ENCODE results near the gene NUDT1.
A peak's percentile ranks its signal among the peaks of the same experiment; 100 is the strongest.

Gene NUDT1

GRCh38 chr7:2231992-2232765 is 9.8 kb upstream of the NUDT1 start:
- peak in 2 of 3 donors; percentile 9 to 11 for DNase-seq
- peak overlapping the region; percentile 85 for H3K4me3 ChIP-seq (ENCODE audit: insufficient read depth, low read depth, low read length, poor library complexity, severe bottlenecking)
- no peaks in the 10 kb centered on the region for H3K27me3 ChIP-seq (replicated peaks; ENCODE audit: control insufficient read depth, insufficient read depth, low read length, poor library complexity, severe bottlenecking)
- H3K4me1 ChIP-seq (ENCODE audit: control insufficient read depth, insufficient read depth, low read length, poor library complexity, severe bottlenecking), result peaks cover 6% of the 10 kb centered on the region
- no peaks in the 10 kb centered on the region for H3K9me3 ChIP-seq (ENCODE audit: control insufficient read depth, low read length)
- H3K36me3 ChIP-seq (ENCODE audit: control insufficient read depth, insufficient read depth, low read length), result peaks cover 13% of the 10 kb centered on the region
- peak overlapping the region; percentile 64 for H3K27ac ChIP-seq (ENCODE audit: insufficient read depth, low read length, poor library complexity, severe bottlenecking)

- no peaks in the 10 kb centered on the region for H3K27me3 ChIP-seq (replicated peaks; ENCODE audit: control insufficient read depth, insufficient read depth, low read length, poor library complexity, severe bottlenecking)
- peak; percentile 74 to 84 (median 79) for DNase-seq
- peak within 1 kb of the TSS; percentile 64 for H3K27ac ChIP-seq (ENCODE audit: insufficient read depth, low read length, poor library complexity, severe bottlenecking)
- peak within 1 kb of the TSS; percentile 85 for H3K4me3 ChIP-seq (ENCODE audit: insufficient read depth, low read depth, low read length, poor library complexity, severe bottlenecking)
- H3K9me3 ChIP-seq (ENCODE audit: control insufficient read depth, low read length), result no peaks in the 10 kb centered on the region
- peaks cover 9% of the 10 kb centered on the region for H3K36me3 ChIP-seq (ENCODE audit: control insufficient read depth, insufficient read depth, low read length)
- H3K4me1 ChIP-seq (ENCODE audit: control insufficient read depth, insufficient read depth, low read length, poor library complexity, severe bottlenecking), result peaks cover 6% of the 10 kb centered on the region
Measured at GRCh38 chr7:2232766-2233520, 9.1 kb upstream of the NUDT1 start, which contains the start of gene MAD1L1. Gene MAD1L1 (minus strand): TSS chr7:2232945. CDS start chr7:2230133, 2,812 bp downstream.

DNA sequence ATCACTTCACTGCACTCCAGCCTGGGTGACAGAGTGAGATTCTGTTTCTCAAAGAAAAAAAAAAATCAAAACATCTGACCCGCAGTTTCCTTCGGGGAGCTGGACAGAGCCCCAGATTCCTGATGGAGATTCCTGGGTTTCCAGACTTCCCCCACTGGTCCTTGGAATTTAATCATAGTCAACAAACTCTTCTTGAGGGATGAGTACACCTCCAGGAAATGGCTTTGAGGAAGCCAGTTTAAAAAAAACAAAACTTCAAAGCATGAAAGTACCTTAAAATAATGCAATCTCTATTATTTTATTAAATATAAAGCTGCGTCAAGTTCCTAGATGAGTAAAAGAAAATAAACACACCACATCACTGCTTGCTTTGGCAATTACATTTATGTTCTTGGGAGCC is 8.1 kb upstream of the NUDT1 start:
- no peaks in the 10 kb centered on the region for H3K9me3 ChIP-seq (ENCODE audit: control insufficient read depth, low read length)
- H3K27ac ChIP-seq (ENCODE audit: insufficient read depth, low read length, poor library complexity, severe bottlenecking), result no peak overlapping the region
- DNase-seq, result no peak
- H3K4me1 ChIP-seq (ENCODE audit: control insufficient read depth, insufficient read depth, low read length, poor library complexity, severe bottlenecking), result peaks cover 6% of the 10 kb centered on the region
- no peaks in the 10 kb centered on the region for H3K27me3 ChIP-seq (replicated peaks; ENCODE audit: control insufficient read depth, insufficient read depth, low read length, poor library complexity, severe bottlenecking)
- no peak overlapping the region for H3K4me3 ChIP-seq (ENCODE audit: insufficient read depth, low read depth, low read length, poor library complexity, severe bottlenecking)
- H3K36me3 ChIP-seq (ENCODE audit: control insufficient read depth, insufficient read depth, low read length), result peaks cover 15% of the 10 kb centered on the region

GRCh38 chr7:2237109-2237602 is 4.9 kb upstream of the NUDT1 start:
- no peaks in the 10 kb centered on the region for H3K4me1 ChIP-seq (ENCODE audit: control insufficient read depth, insufficient read depth, low read length, poor library complexity, severe bottlenecking)
- H3K4me3 ChIP-seq (ENCODE audit: insufficient read depth, low read depth, low read length, poor library complexity, severe bottlenecking), result no peak overlapping the region
- no peaks in the 10 kb centered on the region for H3K27me3 ChIP-seq (replicated peaks; ENCODE audit: control insufficient read depth, insufficient read depth, low read length, poor library complexity, severe bottlenecking)
- no peaks in the 10 kb centered on the region for H3K9me3 ChIP-seq (ENCODE audit: control insufficient read depth, low read length)
- DNase-seq, result no peak
- H3K36me3 ChIP-seq (ENCODE audit: control insufficient read depth, insufficient read depth, low read length), result peaks cover 15% of the 10 kb centered on the region
- no peak overlapping the region for H3K27ac ChIP-seq (ENCODE audit: insufficient read depth, low read length, poor library complexity, severe bottlenecking)

DNA sequence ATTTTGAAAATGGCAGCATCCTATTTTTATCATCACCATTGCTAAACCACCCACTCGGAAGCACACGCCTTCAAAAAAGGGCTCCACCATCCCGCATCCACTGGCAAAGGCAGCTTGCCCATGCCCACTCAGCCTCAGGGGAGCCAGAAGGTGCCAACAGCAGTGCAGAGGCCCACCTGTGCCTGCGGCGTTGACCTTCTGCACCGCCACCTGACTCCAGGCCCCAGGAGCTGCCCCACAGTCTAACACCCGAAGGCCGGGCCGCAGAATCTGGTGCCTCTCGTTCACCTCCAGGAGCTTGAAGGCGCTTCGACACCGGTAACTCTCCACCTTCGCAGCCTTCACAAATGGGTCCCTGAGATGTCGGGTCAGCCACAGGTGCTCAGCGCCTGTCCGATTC is 2.8 kb upstream of the NUDT1 start:
- Histone ChIP-seq H3K27ac (ENCODE audit: insufficient read depth, low read length, poor library complexity, severe bottlenecking) (no peak overlapping the region), H3K27me3 (replicated peaks; ENCODE audit: control insufficient read depth, insufficient read depth, low read length, poor library complexity, severe bottlenecking) (no peaks in the 10 kb centered on the region), H3K9me3 (ENCODE audit: control insufficient read depth, low read length) (no peaks in the 10 kb centered on the region), H3K4me1 (ENCODE audit: control insufficient read depth, insufficient read depth, low read length, poor library complexity, severe bottlenecking) (peaks cover 3% of the 10 kb centered on the region), H3K4me3 (ENCODE audit: insufficient read depth, low read depth, low read length, poor library complexity, severe bottlenecking) (no peak overlapping the region), H3K36me3 (ENCODE audit: control insufficient read depth, insufficient read depth, low read length) (peaks cover 15% of the 10 kb centered on the region)
- no peak for DNase-seq

- H3K4me1 ChIP-seq (ENCODE audit: control insufficient read depth, insufficient read depth, low read length, poor library complexity, severe bottlenecking), result peaks cover 3% of the 10 kb centered on the region
- H3K4me3 ChIP-seq (ENCODE audit: insufficient read depth, low read depth, low read length, poor library complexity, severe bottlenecking), result peak overlapping the region; percentile 93
- no peak for DNase-seq
- peak overlapping the region; percentile 67 for H3K27ac ChIP-seq (ENCODE audit: insufficient read depth, low read length, poor library complexity, severe bottlenecking)
- peaks cover 7% of the 10 kb centered on the region for H3K36me3 ChIP-seq (ENCODE audit: control insufficient read depth, insufficient read depth, low read length)
- no peaks in the 10 kb centered on the region for H3K9me3 ChIP-seq (ENCODE audit: control insufficient read depth, low read length)
- no peaks in the 10 kb centered on the region for H3K27me3 ChIP-seq (replicated peaks; ENCODE audit: control insufficient read depth, insufficient read depth, low read length, poor library complexity, severe bottlenecking)
Measured at GRCh38 chr7:2242541-2243429, 759 bp downstream of the NUDT1 start.

GRCh38 chr7:2243458-2243857 is 1.4 kb downstream of the NUDT1 start:
- Histone ChIP-seq H3K27me3 (replicated peaks; ENCODE audit: control insufficient read depth, insufficient read depth, low read length, poor library complexity, severe bottlenecking) (no peaks in the 10 kb centered on the region), H3K36me3 (ENCODE audit: control insufficient read depth, insufficient read depth, low read length) (peaks cover under 1% of the 10 kb centered on the region), H3K9me3 (ENCODE audit: control insufficient read depth, low read length) (no peaks in the 10 kb centered on the region), H3K4me1 (ENCODE audit: control insufficient read depth, insufficient read depth, low read length, poor library complexity, severe bottlenecking) (peaks cover 3% of the 10 kb centered on the region), H3K27ac (ENCODE audit: insufficient read depth, low read length, poor library complexity, severe bottlenecking) (no peak overlapping the region), H3K4me3 (ENCODE audit: insufficient read depth, low read depth, low read length, poor library complexity, severe bottlenecking) (no peak overlapping the region)
- no peak for DNase-seq

- Histone ChIP-seq H3K9me3 (ENCODE audit: control insufficient read depth, low read length) (no peaks in the 10 kb centered on the region), H3K27me3 (replicated peaks; ENCODE audit: control insufficient read depth, insufficient read depth, low read length, poor library complexity, severe bottlenecking) (no peaks in the 10 kb centered on the region), H3K4me3 (ENCODE audit: insufficient read depth, low read depth, low read length, poor library complexity, severe bottlenecking) (no peak overlapping the region), H3K36me3 (ENCODE audit: control insufficient read depth, insufficient read depth, low read length) (no peaks in the 10 kb centered on the region), H3K4me1 (ENCODE audit: control insufficient read depth, insufficient read depth, low read length, poor library complexity, severe bottlenecking) (peaks cover 12% of the 10 kb centered on the region), H3K27ac (ENCODE audit: insufficient read depth, low read length, poor library complexity, severe bottlenecking) (no peak overlapping the region)
- DNase-seq, result no peak
Measured at GRCh38 chr7:2244404-2244995, 2.5 kb downstream of the NUDT1 start.

DNA sequence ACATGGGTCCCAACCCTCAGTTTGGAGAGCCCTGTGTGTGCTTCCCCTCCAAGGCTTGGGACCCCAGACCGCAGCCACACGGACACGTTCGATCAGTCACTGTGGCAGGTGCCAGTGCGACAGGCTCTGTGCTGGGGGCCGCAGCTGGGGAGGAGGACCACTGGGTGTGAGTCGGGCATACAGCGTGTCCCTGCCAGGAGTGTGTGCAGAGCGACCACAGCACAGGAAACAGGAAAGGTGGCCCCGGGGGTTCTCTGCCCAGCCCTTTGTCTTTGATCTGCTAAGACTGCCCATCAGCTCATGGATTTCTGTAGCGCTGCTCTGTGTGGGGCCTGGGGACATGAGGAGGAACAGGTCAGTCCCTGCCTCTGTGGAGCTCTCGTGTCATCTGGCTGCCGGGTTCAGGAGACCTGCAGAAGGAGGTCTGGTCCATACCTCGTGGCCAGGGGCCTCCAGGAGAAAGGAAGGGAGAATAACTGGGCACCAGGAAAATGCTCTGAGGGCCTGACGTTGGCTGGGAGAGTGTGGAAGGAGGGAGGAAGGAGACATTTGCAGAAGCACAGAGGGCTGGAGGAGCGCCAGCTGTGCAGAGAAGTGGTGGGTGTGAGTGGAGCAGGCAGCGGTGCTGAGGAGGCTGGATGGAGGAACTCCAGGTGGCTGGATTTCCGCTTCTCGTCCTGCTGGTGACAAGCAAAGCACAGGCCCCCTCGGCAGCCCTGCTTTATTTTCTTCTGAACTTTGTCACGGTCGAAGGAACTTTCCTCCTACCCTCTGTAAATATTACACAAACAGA is 4.1 kb downstream of the NUDT1 start:
- no peak overlapping the region for H3K4me3 ChIP-seq (ENCODE audit: insufficient read depth, low read depth, low read length, poor library complexity, severe bottlenecking)
- no peaks in the 10 kb centered on the region for H3K9me3 ChIP-seq (ENCODE audit: control insufficient read depth, low read length)
- H3K27ac ChIP-seq (ENCODE audit: insufficient read depth, low read length, poor library complexity, severe bottlenecking), result no peak overlapping the region
- DNase-seq, result no peak
- peaks cover 12% of the 10 kb centered on the region for H3K4me1 ChIP-seq (ENCODE audit: control insufficient read depth, insufficient read depth, low read length, poor library complexity, severe bottlenecking)
- H3K36me3 ChIP-seq (ENCODE audit: control insufficient read depth, insufficient read depth, low read length), result no peaks in the 10 kb centered on the region
- H3K27me3 ChIP-seq (replicated peaks; ENCODE audit: control insufficient read depth, insufficient read depth, low read length, poor library complexity, severe bottlenecking), result no peaks in the 10 kb centered on the region
